ENCODE measurements around the gene PLA2G3.

Gene PLA2G3

GRCh38 chr22:31148953-31149627 is 8.8 kb upstream of the PLA2G3 start:
- H3K27ac ChIP-seq = peak overlapping the region in 3 of 21 experiments; percentile 6 to 25 (median 8)
- no peak overlapping the region for H3K4me3 ChIP-seq

- H3K4me3 ChIP-seq = no peak overlapping the region
- H3K27ac ChIP-seq = peak overlapping the region in 4 of 21 experiments; percentile 6 to 25 (median 9)
These were observed 8.2 kb upstream of the PLA2G3 start for GRCh38 chr22:31148488-31148887.

GRCh38 chr22:31144223-31144622 is 3.9 kb upstream of the PLA2G3 start:
- Histone ChIP-seq H3K4me3 (no peak overlapping the region), H3K27ac (peak overlapping the region in 1 of 21 experiments; percentile 76)

DNA sequence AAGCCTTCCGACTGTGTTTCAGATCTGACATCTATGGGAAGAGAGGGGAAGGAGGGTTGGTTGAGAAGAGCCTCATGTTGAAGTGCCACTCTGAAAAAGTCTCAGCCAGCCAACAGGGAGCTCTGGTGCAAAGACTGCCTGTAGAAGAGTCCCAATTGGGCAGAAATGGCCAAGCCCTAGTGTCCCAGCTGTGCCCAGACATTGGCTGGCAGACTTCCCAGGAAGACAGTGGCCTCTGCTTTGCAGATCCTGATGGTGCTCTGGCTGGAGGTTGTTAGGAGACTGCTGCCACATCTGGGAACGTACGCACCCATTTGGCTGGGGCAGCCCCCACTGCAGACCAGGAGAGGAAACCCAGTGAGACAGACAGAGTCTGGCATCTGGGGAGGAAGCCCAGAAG is 3.2 kb upstream of the PLA2G3 start:
- Histone ChIP-seq H3K27ac (peak overlapping the region in 11 of 21 experiments; percentile 10 to 78 (median 48)), H3K4me3 (no peak overlapping the region)

DNA sequence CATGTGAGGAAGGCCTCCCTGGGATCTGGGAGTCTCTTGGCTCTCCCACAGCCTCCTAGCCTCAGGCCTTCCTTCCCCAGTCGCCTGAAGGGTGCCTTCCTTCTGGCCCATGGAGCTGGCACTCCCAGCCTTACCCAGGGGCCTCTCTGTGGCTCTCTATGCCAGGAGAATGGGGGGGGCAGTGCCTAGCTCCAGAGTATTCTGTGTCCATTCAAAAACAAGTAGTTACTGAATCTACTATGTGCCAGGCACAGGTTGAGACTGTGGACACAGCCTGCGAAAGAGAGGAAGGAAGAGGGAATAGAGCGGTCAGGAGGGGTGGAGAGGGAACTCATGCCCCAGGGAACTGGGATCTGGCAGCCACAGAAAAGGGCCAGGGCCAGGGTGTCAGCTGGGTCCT is 2.7 kb upstream of the PLA2G3 start:
- H3K4me3 ChIP-seq = no peak overlapping the region
- H3K27ac ChIP-seq = peak overlapping the region in 18 of 21 experiments; percentile 12 to 80 (median 49)

DNA sequence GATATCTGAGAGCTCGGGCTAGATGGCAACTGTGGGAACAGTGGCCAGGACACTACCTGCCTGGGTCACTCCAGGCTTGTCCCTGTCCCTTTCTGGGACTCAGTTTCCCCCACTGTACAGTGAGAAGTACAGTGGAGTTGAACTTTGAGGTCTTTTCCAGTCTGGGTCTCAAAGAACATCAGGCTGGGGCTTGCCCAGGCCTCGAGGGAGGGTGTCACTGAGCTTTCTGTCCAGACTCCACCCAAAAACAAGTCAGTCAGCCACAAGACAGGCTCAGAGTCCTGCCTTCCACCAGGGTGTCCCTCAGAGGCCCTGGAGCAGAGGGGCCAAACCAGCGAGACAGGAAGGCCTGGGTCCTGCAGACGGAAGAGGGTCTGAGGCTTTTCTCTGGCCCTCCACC is 2.0 kb upstream of the PLA2G3 start:
- H3K27ac ChIP-seq = peak overlapping the region in 16 of 21 experiments; percentile 12 to 80 (median 50)
- H3K4me3 ChIP-seq = no peak overlapping the region

DNA sequence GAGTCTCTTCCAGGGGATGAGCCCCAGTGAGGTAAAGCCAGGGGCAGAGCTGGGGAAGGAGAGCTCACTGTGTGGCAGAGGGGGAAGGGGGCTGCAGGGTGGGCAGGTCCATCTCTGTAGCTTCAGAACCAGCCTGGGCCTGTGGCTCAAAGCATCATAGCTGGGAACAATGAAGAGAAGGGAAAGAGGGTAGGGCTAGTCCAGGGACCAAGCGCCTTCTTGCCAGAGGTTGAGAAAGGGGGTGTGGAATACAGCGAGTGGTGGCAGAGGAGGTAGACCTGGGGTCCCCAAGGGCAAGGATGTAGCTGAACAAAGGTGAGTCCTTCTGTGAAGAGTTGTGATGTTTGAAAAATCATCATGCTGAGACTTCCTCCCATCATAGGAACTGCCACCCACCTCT is 1.2 kb upstream of the PLA2G3 start:
- Histone ChIP-seq H3K27ac (peak overlapping the region in 11 of 21 experiments; percentile 2 to 80 (median 50)), H3K4me3 (no peak overlapping the region)

DNA sequence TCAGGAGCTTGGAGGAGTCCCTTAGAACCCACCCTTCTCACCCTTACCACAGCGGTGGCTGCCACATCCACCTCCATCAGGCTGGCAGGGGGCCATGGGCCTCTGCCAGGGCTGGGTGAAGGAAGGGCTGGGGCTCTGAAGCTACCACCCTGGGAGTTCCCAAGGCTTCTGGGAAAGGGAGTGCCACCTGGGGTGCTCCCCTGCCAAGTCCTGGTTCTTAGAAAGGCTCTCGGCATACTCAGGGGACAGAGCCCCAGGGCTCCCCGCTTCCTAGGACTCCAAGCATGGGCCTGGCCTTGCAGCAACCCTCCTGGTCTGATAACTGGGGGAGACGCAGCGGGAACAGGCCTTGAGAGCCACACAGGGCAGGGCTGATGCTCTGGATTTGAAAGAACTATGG is 438 bp upstream of the PLA2G3 start:
- H3K4me3 ChIP-seq = no peak overlapping the region
- peak overlapping the region in 13 of 21 experiments; percentile 2 to 78 (median 26) for H3K27ac ChIP-seq

GRCh38 chr22:31139066-31139465 is 1.2 kb downstream of the PLA2G3 start:
- Histone ChIP-seq H3K4me3 (peak overlapping the region in 4 of 7 experiments; percentile 4 to 25 (median 12)), H3K27ac (peak overlapping the region in 1 of 21 experiments; percentile 60)

GRCh38 chr22:31138126-31138525 is 2.2 kb downstream of the PLA2G3 start:
- H3K27ac ChIP-seq = no peak overlapping the region
- H3K4me3 ChIP-seq = no peak overlapping the region

DNA sequence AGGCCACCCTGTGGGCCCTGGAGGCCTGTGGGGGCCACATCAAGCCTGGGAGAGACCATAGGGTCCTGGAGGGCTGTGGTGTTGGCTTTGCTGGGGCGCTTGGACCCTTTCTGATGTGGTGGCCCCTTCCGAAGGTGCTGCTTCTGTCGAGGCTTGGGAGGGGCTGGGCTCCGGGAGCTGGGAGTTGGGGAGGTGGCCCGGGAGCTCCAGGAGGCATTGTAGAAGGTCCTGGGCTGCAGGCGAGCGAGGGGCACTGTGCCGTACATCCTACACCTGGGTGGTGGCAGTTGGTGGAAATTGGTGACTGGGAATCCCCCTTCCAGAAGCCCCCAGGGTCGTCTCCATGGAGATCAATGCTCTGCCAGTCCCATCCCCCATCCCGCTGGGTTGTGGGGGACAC is 2.6 kb downstream of the PLA2G3 start:
- H3K27ac ChIP-seq = no peak overlapping the region
- no peak overlapping the region for H3K4me3 ChIP-seq

DNA sequence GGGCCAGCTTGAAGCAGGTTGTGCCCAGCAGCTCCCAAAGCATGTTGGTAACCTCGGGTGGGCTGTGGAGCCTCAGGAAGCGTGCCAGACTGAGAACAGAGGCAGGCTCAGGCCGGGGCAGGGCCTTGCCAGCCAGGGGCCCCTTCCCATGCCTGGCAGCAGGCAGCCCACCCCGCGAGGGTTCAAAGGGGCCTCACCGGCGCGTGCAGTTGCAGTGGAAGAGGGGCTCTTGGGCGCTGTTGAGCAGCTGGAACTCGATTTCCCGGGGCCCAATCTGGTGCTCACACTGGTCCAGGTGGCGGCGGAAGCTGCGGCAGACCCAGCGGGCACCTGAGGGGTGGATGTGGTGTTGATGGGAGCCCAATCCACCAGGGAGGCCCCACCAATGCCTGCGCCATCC is 3.6 kb downstream of the PLA2G3 start:
- no peak overlapping the region for H3K27ac ChIP-seq
- no peak overlapping the region for H3K4me3 ChIP-seq

DNA sequence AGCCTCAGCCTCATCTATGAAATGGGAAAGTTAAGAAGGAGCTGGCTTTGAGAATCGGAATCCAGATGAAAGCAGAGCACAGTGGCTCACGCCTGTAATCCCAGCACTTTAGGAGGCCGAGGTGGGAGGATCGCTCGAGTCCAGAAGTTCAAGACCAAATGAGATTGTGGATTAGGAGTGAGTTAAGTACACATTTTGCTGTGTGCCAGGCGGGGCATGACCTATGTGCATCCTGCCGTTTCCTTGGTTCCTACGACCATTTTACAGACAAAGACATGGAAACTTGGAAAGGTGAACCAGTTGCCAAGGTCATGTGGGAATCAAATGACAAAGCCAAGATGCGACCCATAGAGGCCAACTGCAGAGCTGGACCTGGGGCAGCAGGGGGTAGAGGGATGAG is 4.2 kb downstream of the PLA2G3 start:
- Histone ChIP-seq H3K4me3 (no peak overlapping the region), H3K27ac (no peak overlapping the region)

- no peak overlapping the region for H3K27ac ChIP-seq
- H3K4me3 ChIP-seq = no peak overlapping the region
These were observed 4.6 kb downstream of the PLA2G3 start for GRCh38 chr22:31135706-31136105.

- Histone ChIP-seq H3K4me3 (no peak overlapping the region), H3K27ac (no peak overlapping the region)
These were observed 5.6 kb downstream of the PLA2G3 start for GRCh38 chr22:31134688-31135087.

DNA sequence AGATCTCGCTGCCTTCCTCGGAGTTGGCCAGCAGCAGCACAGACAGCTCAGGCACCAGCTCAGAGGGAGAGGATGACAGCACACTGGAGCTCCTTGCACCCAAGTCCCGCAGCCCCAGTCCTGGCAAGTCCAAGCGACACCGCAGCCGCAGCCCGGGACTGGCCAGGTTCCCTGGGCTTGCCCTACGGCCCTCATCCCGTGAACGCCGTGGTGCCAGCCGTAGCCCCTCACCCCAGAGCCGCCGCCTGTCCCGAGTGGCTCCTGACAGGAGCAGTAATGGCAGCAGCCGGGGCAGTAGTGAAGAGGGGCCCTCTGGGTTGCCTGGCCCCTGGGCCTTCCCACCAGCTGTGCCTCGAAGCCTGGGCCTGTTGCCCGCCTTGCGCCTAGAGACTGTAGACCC is 6.4 kb downstream of the PLA2G3 start:
- H3K27ac ChIP-seq = no peak overlapping the region

DNA sequence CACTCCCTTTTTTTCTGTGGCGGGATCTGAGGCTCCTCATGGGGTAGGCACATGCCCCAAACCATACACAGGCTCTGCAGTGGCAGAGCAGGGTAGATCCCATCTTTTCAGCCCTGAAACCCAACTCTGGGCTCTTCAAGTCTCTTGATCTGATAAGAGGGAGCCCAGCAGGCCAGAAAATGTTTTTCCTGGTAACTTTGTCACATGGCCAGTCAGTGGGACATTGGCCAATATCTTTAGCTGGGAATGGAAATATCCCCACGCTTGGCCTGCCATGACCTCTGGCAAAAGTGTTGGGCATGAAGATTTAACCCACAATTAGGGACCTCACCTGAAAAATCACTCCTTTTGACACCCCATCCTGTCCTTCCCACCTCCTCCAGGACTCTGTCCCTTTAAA is 9.4 kb downstream of the PLA2G3 start:
- Histone ChIP-seq H3K27ac (no peak overlapping the region), H3K4me3 (no peak overlapping the region)

More for the DNA sequence above, 6.4 kb downstream of the PLA2G3 start:
- no peak overlapping the region for H3K4me3 ChIP-seq

DNA sequence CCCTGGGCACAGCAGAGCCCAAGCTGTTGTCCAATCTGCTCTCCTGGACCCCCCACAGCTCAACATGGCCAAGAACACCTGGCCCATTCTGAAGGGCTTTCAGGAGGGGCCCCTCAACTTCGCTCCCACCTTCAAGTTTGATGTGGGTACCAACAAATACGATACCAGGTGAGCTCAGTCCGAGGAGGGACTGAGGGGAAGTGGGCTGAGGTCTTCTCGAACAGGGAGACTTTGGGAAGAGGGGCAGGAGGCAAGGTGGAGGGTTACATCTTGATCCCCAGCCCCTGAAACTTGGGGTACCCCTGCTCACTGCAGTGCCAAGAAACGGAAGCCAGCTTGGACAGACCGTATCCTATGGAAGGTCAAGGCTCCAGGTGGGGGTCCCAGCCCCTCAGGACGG is 12.2 kb downstream of the PLA2G3 start:
- Histone ChIP-seq H3K27ac (no peak overlapping the region), H3K4me3 (no peak overlapping the region)

DNA sequence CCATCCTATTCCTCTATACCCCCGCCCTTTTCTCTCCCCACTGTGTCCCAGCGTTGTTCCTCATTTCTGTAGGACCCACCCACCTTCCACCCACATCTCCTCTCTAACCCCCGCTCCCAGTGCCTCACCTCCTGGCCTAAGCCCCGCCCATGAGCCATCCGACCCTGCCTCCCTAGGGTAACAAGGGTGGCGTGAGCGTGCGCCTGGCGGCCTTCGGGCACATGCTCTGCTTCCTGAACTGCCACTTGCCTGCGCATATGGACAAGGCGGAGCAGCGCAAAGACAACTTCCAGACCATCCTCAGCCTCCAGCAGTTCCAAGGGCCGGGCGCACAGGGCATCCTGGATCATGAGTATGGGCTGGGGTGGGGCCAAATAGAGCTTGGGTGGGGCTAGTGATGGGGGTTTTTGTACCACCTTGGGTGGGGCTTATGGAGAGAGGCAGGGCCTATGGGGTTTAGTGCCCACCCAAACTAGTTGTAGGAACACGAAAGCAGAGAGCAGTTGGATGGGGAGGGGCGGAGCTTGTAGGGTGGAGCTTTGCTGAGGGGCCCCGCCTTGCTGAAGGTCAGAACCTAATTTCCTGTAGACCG is 13.0 kb downstream of the PLA2G3 start:
- H3K4me3 ChIP-seq = no peak overlapping the region
- no peak overlapping the region for H3K27ac ChIP-seq

GRCh38 chr22:31126869-31127175 is 13.5 kb downstream of the PLA2G3 start:
- no peak overlapping the region for H3K4me3 ChIP-seq
- no peak overlapping the region for H3K27ac ChIP-seq

DNA sequence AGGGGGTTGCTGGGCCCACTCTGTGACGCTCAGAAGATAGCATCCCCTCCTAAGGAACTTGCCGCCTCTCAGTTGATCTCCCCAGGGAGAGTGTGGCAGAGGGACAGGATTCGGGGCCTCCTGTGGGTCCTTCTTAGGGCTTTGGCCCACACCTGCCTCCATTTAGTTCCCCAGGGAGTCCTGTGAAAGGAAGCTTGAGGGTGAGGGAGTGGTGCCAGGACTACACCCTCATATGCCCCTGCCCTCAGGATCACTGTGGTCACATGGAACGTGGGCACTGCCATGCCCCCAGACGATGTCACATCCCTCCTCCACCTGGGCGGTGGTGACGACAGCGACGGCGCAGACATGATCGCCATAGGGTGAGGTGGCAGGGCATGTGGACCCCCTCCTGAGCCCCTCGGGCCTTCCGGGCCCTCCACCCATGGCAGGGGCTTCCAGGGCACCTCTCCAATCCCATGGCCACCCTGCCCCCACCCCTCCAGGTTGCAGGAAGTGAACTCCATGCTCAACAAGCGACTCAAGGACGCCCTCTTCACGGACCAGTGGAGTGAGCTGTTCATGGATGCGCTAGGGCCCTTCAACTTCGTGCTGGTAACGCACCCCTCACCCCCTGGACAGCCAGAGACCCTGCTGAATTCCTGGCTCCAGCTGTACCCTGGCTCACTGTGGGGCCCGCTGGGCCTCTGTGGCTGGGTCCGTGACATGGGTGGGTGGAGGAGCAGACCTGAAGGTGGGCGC is 14.0 kb downstream of the PLA2G3 start:
- H3K4me3 ChIP-seq = no peak overlapping the region

More for the DNA sequence above, 14.0 kb downstream of the PLA2G3 start:
- no peak overlapping the region for H3K27ac ChIP-seq
